Measurements from ENCODE around the gene ASPSCR1.
A peak's percentile ranks its signal among the peaks of the same experiment; 100 is the strongest.

Gene ASPSCR1

DNA sequence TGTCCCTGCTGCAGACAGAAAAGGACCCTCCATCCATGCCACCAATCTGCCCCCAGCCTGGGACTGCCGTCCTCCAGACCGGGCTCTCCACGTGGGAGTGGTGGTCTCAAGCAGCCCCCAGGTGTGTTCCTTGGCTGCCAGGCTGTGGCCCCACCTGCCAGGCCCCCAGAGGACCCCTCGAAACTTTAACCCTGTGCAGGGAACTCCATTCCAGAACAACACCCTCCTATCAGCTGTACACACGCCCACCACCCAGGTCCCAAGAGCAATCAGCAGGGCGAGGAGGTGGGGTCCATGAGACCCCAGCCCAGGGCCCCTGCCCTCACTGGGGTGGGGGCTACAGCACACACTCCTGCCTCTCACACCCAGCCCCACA, 41.7 kb upstream of the ASPSCR1 start:
- no peak for DNase-seq (ENCODE audit: low spot score)
- Histone ChIP-seq H3K4me3 (no peak overlapping the region), H3K27ac (no peak overlapping the region)
- TF ChIP-seq, protein P1, sequence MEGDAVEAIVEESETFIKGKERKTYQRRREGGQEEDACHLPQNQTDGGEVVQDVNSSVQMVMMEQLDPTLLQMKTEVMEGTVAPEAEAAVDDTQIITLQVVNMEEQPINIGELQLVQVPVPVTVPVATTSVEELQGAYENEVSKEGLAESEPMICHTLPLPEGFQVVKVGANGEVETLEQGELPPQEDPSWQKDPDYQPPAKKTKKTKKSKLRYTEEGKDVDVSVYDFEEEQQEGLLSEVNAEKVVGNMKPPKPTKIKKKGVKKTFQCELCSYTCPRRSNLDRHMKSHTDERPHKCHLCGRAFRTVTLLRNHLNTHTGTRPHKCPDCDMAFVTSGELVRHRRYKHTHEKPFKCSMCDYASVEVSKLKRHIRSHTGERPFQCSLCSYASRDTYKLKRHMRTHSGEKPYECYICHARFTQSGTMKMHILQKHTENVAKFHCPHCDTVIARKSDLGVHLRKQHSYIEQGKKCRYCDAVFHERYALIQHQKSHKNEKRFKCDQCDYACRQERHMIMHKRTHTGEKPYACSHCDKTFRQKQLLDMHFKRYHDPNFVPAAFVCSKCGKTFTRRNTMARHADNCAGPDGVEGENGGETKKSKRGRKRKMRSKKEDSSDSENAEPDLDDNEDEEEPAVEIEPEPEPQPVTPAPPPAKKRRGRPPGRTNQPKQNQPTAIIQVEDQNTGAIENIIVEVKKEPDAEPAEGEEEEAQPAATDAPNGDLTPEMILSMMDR (IDR thresholded peaks at IDR 0.05), result no peak

- peak overlapping the region in 1 of 2 donors; percentile 35 for H3K27ac ChIP-seq
- no peak overlapping the region for H3K4me3 ChIP-seq
- TF ChIP-seq, protein P1 (IDR thresholded peaks at IDR 0.05), result no peak
- DNase-seq (ENCODE audit: low spot score), result no peak
Measured at GRCh38 chr17:81939218-81939617, 38.2 kb upstream of the ASPSCR1 start.

DNA sequence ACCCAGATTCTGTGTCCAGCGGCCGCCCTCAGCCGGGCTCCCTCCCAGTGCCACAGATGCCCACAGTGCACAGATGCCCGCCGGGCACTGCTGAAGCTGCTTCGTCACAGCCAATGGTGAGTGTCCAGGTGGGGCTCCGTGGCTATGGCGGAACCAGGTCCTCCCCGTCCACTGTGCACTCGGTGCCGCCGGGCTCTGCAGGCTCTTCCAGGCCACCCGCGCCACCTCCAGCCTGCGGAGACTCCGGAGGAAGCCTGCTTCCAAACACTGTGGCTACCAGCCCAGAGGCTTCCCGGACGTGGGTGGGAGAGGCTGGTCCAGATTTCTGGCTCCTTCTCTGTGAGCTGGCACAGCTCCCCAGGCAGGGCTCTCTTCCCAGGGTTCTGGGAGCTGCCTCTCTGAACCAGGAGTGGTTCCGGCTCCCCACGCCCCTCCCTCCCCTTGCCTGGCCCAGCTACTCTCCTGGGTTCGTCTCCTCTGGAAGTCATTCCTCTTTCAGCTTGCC, 37.5 kb upstream of the ASPSCR1 start:
- TF ChIP-seq, protein P1 (IDR thresholded peaks at IDR 0.05), result no peak
- Histone ChIP-seq H3K27ac (peak overlapping the region in 1 of 2 donors; percentile 35), H3K4me3 (no peak overlapping the region)
- DNase-seq (ENCODE audit: low spot score), result no peak

DNA sequence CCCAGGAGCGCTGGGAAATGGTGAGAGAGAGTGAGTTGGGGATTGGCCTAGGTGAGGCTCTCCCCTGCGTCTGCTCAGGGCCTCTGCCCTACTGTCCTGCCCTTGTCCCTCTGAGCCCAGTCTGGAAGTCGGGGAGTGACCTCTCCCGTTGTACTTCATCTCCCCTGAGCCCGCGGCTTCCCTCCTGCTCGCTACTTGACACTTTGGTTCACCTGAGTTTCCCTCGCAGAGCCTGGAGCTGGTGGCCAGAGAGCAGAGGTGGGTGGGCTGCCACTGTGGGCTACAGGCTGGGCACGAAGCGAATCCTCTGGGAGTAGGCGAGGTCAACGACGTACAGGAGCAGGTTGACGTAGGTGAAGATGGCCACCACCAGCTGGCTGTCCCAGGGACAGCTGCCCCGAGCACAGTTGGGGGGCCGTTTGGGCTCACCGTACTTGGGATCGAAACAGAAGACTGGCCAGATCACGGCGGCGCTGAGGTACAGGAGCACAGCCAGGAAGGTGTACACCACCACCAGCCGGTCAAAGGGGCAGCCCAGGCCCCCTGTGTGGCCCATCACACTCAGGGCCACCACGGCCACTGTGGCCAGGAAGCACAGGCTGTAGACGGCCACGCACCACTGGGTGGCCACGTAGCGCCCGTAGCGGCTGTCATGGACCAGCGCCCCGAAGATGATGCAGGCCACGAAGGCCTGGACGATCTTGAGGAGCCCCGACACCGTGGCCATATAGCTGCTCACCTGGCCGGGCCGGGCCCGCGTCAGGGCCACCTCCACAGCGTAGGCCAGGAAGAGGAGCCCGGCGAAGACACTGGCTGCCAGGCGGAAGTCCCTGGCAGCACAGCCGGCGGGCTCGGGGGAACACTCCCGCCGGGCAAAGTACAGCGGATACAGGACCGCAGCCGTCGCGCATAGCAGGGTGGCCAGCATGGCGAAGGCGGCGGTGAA, 36.6 kb upstream of the ASPSCR1 start:
- no peak for DNase-seq (ENCODE audit: low spot score)

GRCh38 chr17:81941484-81942166, 35.8 kb upstream of the ASPSCR1 start:
- H3K27ac ChIP-seq, result no peak overlapping the region
- no peak for DNase-seq (ENCODE audit: low spot score)
- H3K4me3 ChIP-seq, result no peak overlapping the region
- TF ChIP-seq, protein P1 (IDR thresholded peaks at IDR 0.05), result no peak

More for the DNA sequence above, 36.6 kb upstream of the ASPSCR1 start:
- TF ChIP-seq, protein P1 (IDR thresholded peaks at IDR 0.05), result no peak
- Histone ChIP-seq H3K27ac (peak overlapping the region in 1 of 2 donors; percentile 17), H3K4me3 (no peak overlapping the region)

DNA sequence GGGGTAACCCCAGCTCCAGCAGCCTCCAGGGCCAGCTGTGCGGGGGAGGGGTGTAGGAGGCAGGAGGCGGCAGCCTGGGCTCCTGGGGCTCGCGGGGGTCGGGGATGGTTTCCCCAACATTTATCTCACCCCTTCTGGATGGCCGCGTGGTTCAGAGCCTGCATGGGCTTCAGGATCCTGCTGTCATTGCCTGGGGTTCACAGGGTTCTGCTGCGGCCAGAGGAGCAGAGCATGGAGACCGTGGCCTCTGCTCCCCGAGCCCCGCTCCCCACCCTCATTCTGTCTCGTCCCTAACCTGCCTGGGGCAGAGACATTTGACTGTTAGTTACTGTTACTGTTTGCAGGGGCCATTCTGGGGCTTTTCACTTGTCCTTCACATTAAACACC, 35.3 kb upstream of the ASPSCR1 start:
- Histone ChIP-seq H3K4me3 (no peak overlapping the region), H3K27ac (no peak overlapping the region)
- no peak for DNase-seq (ENCODE audit: low spot score)
- TF ChIP-seq, protein P1 (IDR thresholded peaks at IDR 0.05), result no peak
